ENCODE data around the gene MICAL1.

DNA sequence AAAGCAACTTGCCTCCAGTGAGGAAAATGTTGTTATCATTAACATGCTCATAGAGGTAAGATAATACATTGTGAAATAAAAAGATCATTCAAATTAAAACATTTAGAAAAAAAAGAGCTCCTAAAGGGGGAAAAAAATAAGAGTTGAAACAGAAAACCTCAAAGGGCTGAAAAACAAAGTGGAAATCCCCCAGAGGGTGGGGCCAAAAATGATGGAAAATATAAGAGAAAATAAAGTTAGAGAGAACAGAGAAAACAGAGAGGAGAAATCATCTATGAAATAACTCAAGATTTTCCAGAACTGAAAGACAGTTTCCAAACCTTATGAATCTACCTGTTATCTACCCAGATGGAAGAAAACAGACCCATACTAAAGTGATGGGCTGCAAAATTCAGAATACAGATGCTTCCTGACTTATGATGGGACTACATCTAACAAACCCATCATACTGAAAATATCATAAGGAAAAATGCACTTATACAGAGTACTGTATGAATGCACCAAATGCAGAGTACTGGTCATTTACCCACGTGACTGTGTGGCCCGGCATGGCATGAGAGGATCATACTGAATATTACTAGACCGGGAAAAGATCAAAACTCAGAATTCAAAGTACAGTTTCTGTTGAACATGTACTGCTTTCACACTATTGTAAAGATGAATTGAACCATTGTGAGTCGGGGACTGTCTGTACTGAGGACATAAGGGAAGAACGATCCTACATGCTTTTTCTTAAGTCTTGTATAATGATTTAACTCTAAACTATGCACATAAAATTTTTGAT lies 23.5 kb upstream of the MICAL1 start:
- TF ChIP-seq, protein P1, sequence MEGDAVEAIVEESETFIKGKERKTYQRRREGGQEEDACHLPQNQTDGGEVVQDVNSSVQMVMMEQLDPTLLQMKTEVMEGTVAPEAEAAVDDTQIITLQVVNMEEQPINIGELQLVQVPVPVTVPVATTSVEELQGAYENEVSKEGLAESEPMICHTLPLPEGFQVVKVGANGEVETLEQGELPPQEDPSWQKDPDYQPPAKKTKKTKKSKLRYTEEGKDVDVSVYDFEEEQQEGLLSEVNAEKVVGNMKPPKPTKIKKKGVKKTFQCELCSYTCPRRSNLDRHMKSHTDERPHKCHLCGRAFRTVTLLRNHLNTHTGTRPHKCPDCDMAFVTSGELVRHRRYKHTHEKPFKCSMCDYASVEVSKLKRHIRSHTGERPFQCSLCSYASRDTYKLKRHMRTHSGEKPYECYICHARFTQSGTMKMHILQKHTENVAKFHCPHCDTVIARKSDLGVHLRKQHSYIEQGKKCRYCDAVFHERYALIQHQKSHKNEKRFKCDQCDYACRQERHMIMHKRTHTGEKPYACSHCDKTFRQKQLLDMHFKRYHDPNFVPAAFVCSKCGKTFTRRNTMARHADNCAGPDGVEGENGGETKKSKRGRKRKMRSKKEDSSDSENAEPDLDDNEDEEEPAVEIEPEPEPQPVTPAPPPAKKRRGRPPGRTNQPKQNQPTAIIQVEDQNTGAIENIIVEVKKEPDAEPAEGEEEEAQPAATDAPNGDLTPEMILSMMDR (IDR thresholded peaks at IDR 0.05; ENCODE audit: low read length) = no peak
- TF ChIP-seq EZH2 (optimal IDR thresholded peaks at IDR 0.05; ENCODE audit: low read depth, low read length) = no peak

All from MM.1S (cell line).